ENCODE results near the gene SND1.

GRCh38 chr7:127769696-127770400, 117.9 kb downstream of the SND1 start:
- TF ChIP-seq CTCF (IDR thresholded peaks at IDR 0.05): no peak
- TF ChIP-seq POLR2A (IDR thresholded peaks at IDR 0.05): no peak

All from body of pancreas (tissue), 4 donors.